ENCODE results near the gene FCHSD2. TPM values are rescaled to one million over a fixed set of nuclear protein-coding genes. Genes with fewer than 3 reads are reported as not detected.

Gene FCHSD2
- polyA plus RNA-seq, 1 donor (not counting 4 experiments of a cell fraction or from before 2014, with no cell fraction given), result 14.2 TPM

DNA sequence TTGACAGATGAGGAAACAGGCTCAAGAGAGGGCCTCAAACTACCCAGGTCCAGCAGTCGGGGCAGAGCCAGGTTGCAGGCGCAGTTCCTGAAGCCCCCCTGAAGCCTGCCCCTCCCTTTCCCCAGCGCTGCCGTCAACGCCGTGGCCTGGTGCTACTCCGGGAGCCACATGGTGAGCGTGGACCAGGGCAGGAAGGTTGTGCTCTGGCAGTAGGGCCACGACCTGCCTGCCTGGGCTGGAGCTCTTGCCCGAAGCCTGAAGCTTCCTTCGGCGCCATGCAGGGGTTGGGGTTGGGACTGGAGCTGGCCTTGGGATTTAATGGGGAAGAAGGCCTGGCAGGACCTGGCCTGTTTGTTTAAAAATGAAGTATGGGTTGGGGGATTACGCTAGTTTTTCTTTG, 312.9 kb downstream of the FCHSD2 start:
- Histone ChIP-seq H2AFZ (ENCODE audit: control insufficient read depth, low read length) (no peak overlapping the region), H3K27ac (ENCODE audit: control insufficient read depth, insufficient read depth, low read length) (no peak overlapping the region), H3K4me2 (ENCODE audit: control insufficient read depth, extremely low read depth, insufficient read depth, low read depth, low read length) (no peak overlapping the region), H3K4me3 (ENCODE audit: control insufficient read depth in 2 of 3, extremely low read depth in 1 of 3, insufficient read depth in 2 of 3, low read depth in 1 of 3, low read length in 3 of 3) (no peak overlapping the region), H3K9me3 (ENCODE audit: control insufficient read depth, low read depth, low read length) (no peaks in the 10 kb centered on the region), H4K20me1 (ENCODE audit: control insufficient read depth, extremely low read depth, insufficient read depth, low read length) (no peaks in the 10 kb centered on the region), H3K27me3 (ENCODE audit: control insufficient read depth, extremely low read depth, insufficient read depth, low read length) (no peaks in the 10 kb centered on the region), H3K9ac (ENCODE audit: control insufficient read depth, extremely low read depth, insufficient read depth, low read length) (no peak overlapping the region), H3K36me3 (ENCODE audit: control insufficient read depth in 2 of 2, extremely low read depth in 1 of 2, insufficient read depth in 2 of 2, low read length in 2 of 2) (peaks cover 2 to 8% of the 10 kb centered on the region in 2 experiments), H3K9me1 (ENCODE audit: control insufficient read depth, extremely low read depth, insufficient read depth, low read length) (no peaks in the 10 kb centered on the region), H3K79me2 (ENCODE audit: control insufficient read depth, insufficient read depth, low read length) (no peaks in the 10 kb centered on the region), H3K4me1 (ENCODE audit: control insufficient read depth, extremely low read depth, insufficient read depth, low read length) (peaks cover 14% of the 10 kb centered on the region)
- FAIRE-seq, result no peak
- no peak for TF ChIP-seq EZH2 (IDR thresholded peaks at IDR 0.05; ENCODE audit: low read length)
- TF ChIP-seq, protein P1, sequence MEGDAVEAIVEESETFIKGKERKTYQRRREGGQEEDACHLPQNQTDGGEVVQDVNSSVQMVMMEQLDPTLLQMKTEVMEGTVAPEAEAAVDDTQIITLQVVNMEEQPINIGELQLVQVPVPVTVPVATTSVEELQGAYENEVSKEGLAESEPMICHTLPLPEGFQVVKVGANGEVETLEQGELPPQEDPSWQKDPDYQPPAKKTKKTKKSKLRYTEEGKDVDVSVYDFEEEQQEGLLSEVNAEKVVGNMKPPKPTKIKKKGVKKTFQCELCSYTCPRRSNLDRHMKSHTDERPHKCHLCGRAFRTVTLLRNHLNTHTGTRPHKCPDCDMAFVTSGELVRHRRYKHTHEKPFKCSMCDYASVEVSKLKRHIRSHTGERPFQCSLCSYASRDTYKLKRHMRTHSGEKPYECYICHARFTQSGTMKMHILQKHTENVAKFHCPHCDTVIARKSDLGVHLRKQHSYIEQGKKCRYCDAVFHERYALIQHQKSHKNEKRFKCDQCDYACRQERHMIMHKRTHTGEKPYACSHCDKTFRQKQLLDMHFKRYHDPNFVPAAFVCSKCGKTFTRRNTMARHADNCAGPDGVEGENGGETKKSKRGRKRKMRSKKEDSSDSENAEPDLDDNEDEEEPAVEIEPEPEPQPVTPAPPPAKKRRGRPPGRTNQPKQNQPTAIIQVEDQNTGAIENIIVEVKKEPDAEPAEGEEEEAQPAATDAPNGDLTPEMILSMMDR (optimal IDR thresholded peaks at IDR 0.05 in 1 of 3, IDR thresholded peaks at IDR 0.05 in 1 of 3, conservative IDR thresholded peaks at IDR 0.05 in 1 of 3; ENCODE audit: extremely low read depth in 1 of 3, insufficient read depth in 2 of 3, low read length in 3 of 3), result no peak
- DNase-seq (ENCODE audit: low read depth, low spot score), result no peak
- dilution Hi-C loops (cut with MboI; ENCODE audit: extremely low pct_ligation_motif_present, low sequenced_read_pairs), result no loop called here

DNA sequence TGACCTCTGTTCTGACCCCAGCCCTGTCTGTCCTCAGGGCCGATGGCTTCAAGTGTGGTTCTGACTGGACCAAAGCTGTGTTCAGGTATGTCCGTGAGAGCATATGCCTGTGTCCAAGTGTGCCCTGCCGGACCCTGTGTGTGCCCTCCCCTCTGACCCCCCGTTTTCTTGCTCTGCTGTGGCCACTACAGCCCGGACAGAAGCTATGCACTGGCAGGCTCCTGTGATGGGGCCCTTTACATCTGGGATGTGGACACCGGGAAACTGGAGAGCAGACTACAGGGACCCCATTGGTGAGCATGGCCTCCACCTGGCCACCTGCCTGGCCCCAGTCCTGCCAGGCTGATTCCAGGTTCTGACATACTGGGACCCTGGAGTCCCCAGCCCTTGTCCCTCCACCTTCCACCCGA, 313.4 kb downstream of the FCHSD2 start:
- H3K4me3 ChIP-seq (ENCODE audit: control insufficient read depth in 2 of 3, extremely low read depth in 1 of 3, insufficient read depth in 2 of 3, low read depth in 1 of 3, low read length in 3 of 3), result no peak overlapping the region
- peaks cover 2 to 8% of the 10 kb centered on the region in 2 experiments for H3K36me3 ChIP-seq (ENCODE audit: control insufficient read depth in 2 of 2, extremely low read depth in 1 of 2, insufficient read depth in 2 of 2, low read length in 2 of 2)
- H3K9me1 ChIP-seq (ENCODE audit: control insufficient read depth, extremely low read depth, insufficient read depth, low read length), result no peaks in the 10 kb centered on the region
- no peak overlapping the region for H3K4me2 ChIP-seq (ENCODE audit: control insufficient read depth, extremely low read depth, insufficient read depth, low read depth, low read length)
- H3K27me3 ChIP-seq (ENCODE audit: control insufficient read depth, extremely low read depth, insufficient read depth, low read length), result no peaks in the 10 kb centered on the region
- no peak overlapping the region for H3K9ac ChIP-seq (ENCODE audit: control insufficient read depth, extremely low read depth, insufficient read depth, low read length)
- peaks cover 14% of the 10 kb centered on the region for H3K4me1 ChIP-seq (ENCODE audit: control insufficient read depth, extremely low read depth, insufficient read depth, low read length)
- H3K79me2 ChIP-seq (ENCODE audit: control insufficient read depth, insufficient read depth, low read length), result no peaks in the 10 kb centered on the region
- no peak overlapping the region for H3K27ac ChIP-seq (ENCODE audit: control insufficient read depth, insufficient read depth, low read length)
- H3K9me3 ChIP-seq (ENCODE audit: control insufficient read depth, low read depth, low read length), result no peaks in the 10 kb centered on the region
- FAIRE-seq (no peak), DNase-seq (ENCODE audit: low read depth, low spot score) (no peak)
- no peak overlapping the region for H2AFZ ChIP-seq (ENCODE audit: control insufficient read depth, low read length)
- TF ChIP-seq, protein P1 (optimal IDR thresholded peaks at IDR 0.05 in 1 of 3, IDR thresholded peaks at IDR 0.05 in 1 of 3, conservative IDR thresholded peaks at IDR 0.05 in 1 of 3; ENCODE audit: extremely low read depth in 1 of 3, insufficient read depth in 2 of 3, low read length in 3 of 3), result no peak
- TF ChIP-seq EZH2 (IDR thresholded peaks at IDR 0.05; ENCODE audit: low read length), result no peak
- H4K20me1 ChIP-seq (ENCODE audit: control insufficient read depth, extremely low read depth, insufficient read depth, low read length), result no peaks in the 10 kb centered on the region
- dilution Hi-C loops (cut with MboI; ENCODE audit: extremely low pct_ligation_motif_present, low sequenced_read_pairs), result no loop called here
